ENCODE results near the gene GATB.

Gene GATB

DNA sequence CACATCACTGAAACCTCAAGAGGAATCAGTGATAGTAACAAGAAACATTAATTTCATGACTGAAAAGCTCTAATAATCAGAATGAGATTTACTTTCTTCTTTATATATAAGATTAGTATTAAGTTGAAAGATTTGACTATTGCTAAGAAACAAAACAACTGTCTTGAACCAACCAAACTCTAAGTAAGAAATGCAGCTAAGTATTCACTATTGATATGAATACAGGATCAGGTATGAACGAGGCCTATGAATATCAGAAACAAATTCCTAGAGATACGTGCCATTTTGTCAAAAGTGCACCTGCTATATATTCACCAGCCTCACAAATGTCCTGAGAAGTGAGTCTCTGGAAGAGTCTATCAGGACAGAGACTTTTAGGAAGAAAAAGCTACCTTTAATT, 32.1 kb downstream of the GATB start:
- no peak for DNase-seq

DNA sequence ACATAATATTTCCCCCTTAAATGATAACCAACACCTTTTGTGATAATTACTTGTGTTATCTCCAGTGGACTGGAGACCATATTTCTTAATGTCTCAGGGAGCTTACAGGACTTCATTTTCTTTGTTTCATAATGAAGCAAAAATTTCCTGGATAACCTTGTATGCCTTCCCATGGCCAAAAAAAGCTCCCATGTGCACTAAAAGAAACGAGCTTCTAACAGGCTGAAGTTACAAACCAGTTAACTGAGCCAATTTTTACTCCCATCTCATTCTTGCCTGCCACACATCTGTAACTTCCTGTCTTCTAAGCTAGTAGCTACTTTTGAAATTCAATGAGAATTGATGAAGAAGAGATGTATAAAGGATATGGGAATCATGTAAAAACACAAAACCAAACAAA, 32.8 kb downstream of the GATB start:
- DNase-seq: no peak

DNA sequence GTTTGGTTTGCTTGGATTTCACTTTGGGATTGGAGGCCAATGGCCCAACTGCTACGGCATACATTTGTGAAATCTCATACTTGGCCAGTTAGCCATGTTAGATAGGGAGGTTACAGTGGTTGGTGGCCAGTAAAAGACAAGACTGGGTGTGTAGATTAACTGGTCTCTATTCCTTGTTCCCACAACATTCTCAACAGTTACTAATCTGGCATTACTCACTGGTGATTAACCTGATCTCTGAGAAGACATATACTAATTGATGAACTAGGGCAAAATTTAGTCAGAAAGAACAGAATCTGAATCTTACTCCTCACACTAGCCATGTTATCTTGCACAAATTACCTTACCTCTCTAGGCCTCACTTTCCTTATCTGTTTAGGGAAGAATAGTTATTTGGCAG, 33.4 kb downstream of the GATB start:
- no peak for DNase-seq

GRCh38 chr4:151725087-151725486, 35.7 kb downstream of the GATB start:
- no peak for DNase-seq

DNA sequence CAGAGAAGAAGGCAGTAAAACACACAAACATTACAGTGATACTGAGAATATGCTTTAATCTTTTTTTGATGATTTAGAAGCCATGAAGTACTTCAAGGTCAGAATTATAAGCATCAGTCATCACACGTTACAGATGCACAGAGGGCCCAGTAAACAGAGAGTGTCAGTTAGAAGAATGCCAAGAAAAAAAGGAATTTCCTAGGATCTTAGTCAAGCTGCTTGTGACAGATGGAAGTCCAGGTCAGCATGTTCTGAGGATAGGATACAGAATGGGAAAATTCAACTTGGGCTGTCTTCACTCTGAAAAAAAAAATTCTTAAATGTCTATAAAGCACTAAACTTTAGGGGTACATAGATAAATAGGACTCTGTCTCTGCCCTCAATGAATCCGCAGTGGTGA, 38.9 kb downstream of the GATB start:
- no peak for DNase-seq

- no peak for DNase-seq
Observed at GRCh38 chr4:151721466-151721865, 39.3 kb downstream of the GATB start.

GRCh38 chr4:151719956-151720334, 40.9 kb downstream of the GATB start:
- no peak for DNase-seq

DNA sequence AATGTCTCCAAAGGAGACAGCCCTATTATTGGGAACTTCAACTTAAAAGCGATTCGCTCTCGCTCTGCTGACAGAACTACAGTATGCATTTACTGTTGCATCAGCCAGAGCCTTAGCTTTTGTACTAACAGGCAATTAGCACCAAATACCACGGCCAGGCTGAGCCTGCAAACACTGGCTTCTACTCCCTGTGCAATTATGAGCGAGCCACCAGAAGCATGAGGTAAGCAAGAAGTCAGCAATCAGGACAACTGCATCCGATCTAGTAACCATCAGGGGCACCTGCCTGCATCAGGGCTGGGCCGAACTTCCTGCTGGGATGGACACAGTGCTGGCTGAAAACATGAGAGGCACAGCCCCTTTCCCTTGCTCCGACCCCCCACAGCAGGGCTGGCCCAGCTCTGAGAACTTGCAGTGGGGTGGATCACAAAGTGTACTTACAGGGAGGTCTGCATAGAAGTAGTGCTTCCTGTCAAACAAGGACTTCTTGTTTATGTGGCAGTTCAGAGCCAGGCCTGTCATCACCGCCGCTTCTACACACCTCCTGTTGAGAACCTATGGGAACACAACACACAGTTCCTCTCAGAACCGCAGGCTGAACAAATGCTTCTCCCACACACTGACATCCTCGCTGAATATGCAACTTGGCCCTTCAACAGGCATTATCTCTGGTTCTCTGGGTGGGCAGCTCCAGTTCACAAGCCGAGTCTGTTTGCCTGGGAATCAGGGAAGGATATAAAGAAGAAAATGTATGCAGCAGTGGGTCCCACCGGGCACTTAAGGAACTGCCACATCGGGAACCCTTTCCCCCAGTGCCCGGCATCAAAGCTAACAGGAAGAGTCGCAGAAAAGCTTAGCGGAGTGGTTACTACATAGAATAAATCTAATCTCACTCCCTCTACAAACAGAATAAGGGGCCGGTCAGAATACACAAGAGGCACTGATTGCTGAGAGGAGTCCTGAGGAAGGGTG, 41.5 kb downstream of the GATB start:
- DNase-seq: no peak

DNA sequence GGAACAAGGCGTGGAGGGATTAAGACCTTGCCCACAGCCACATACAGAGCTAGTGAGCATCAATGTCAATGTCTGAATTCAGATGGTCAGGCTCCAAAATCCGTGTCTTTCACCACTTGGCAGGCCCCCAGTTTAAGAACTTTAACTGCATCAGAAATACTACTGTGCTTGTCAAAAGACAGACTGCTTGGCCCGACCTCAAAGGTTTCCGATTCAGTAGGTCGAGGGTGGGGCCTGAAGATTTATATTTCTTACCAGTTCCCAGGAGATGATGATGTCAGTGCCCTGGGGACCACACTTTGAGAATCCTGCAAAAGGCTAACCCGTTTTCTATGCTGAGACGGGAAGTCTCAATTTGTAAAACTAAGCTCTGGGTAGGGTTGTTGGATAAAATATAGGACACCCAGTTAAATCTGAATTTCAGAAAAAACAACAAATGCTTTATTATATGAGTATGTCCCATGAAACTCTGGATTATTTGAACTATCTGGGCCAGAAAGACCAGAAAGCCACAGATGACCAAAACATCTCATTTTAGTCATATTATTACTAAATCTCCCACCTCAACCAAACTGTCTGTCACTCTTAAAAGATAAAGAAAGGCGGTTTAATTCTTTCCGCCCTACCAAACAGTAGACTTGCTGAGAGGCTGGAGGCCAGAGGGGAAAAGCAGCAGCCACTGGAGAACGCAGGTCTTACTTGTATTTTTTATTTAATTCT, 42.7 kb downstream of the GATB start:
- DNase-seq: no peak

- DNase-seq: no peak
Observed at GRCh38 chr4:151717314-151717713, 43.5 kb downstream of the GATB start.

DNA sequence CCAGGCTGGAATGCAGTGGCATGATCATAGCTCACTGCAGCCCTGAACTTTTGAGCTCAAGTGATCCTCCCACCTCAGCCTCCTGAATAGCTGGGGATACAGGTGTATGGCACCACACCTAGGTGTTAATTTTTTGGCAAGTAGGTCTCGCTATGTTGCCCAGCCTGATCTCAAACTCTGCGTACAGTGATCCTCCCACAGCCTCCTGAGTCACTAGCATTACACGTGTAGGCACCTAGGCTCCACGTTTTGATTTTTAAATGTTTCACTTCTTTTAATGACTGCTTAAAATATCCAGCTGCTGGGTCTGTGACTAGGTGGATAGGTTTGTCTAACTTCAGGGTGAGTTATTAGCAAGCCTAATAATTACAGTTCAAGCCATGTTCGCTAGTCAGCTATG, 44.5 kb downstream of the GATB start:
- no peak for DNase-seq

DNA sequence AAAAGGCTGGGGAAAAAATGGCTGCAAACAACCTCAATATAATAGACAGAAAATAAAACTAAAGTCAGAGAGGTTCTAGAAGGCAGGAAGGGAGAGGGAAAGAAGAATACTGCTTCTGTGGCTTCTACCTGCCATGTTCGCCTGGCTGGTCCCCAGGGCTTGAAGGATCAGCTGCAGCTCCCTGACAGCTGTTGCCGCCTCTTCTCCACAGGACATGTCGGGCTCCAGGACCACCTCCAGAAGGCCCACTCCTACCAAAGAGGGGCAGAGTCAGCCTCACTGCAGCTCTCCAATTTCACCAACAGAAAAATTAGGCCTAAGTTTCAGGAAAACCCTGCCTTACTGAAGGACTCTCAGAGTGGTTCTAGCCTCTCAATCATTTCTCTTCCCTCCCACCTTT, 44.9 kb downstream of the GATB start:
- DNase-seq: no peak

- no peak for DNase-seq
Observed at GRCh38 chr4:151712777-151713176, 48.0 kb downstream of the GATB start.

DNA sequence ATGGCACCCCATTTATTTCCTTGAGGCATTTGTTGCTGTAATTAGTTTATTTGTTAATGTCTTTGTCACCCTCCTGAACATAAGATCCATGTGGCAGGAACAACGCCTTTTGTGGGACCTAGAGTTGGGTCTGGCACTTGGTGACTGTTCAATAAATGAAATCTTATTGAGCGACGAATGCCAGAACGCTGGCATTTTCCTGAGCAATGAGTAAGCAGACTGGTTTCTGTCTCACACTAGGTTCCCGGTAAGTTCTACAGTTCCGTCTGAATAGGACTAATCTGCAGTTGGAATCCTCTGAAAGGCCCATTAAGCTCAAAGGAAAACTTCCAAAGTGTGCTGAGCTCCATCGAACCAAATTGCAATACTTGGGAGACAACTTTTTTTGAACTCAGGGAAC, 49.2 kb downstream of the GATB start:
- no peak for DNase-seq

- DNase-seq: no peak
Observed at GRCh38 chr4:151709587-151709986, 51.2 kb downstream of the GATB start.

- DNase-seq: no peak
Observed at GRCh38 chr4:151709071-151709470, 51.7 kb downstream of the GATB start.

DNA sequence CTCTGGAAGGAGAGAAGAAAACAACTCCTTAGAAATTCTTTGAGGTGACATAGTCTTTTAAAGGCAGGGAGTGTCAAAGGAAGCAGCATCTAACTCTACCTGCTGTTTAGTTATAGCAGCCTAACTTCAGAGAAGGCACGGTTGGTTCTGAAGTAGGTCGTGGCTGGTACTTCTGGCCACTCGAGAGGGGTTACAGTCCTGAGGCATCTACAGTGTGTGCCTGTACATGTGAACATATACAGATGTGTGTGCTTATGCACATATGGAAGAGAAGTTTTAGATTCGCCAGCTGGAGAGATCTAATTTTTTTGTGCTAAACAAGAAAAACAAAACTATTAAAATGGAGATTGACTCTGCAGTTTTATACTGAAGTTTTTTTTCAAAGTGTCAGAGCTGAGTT, 52.7 kb downstream of the GATB start:
- DNase-seq: no peak

GRCh38 chr4:151703401-151703800, 57.4 kb downstream of the GATB start:
- no peak for DNase-seq

DNA sequence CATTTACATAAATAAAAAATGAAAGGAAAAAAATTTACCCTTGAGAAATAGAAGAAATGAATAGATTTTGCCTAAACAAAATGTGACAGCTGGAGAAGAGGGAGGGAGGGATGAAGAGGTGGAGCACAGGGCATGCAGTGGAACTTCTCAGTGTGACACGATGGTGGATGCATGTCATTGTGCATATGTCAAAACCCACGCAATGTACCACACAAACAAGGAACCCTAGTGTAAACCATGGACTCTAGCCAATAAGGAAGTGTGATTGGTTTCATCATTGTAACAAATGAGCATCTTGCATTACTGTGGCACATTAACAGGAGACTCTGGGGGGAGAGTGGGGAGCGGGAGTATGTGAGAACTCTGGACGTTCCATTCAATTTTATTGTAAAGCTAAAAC, 58.6 kb downstream of the GATB start:
- DNase-seq: no peak

GRCh38 chr4:151700566-151701316, 60.1 kb downstream of the GATB start:
- DNase-seq: no peak

DNA sequence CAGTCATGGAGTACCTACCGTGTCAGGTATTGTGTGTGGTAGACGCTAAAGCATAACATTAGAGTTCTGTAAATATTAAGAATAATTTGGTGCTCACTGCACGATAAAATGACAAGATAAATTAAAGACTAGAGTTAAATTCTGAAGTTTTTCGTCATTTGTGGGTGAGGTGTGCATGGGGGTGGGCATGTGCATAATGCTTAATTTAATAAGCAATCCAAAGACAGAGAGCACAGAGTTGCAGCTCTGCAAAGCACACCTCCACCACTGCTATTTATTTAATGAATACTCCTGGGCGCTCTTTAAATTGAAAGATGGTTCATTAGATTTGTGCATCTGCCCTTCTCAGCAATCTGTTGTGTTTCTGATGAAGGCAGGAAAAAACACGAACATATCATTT, 62.6 kb downstream of the GATB start:
- no peak for DNase-seq

GRCh38 chr4:151694961-151695720, 65.7 kb downstream of the GATB start:
- DNase-seq: no peak
